GM10266 (cell line): ENCODE measurements around the gene ZNF362.

Experiments used
- DNase-seq: peaks from one replicate; pipeline ENCODE4 v3.0.0; 2012; ENCODE audit errors: extremely low spot score
- CTCF ChIP-seq: IDR thresholded peaks from 2 replicates; pipeline ENCODE4 v1.5.1; 2012; ENCODE audit warnings: mild to moderate bottlenecking, low read depth; ENCODE audit not compliant: control insufficient read depth, insufficient read depth; ENCODE audit errors: missing control alignments

ZNF362 gene

DNA sequence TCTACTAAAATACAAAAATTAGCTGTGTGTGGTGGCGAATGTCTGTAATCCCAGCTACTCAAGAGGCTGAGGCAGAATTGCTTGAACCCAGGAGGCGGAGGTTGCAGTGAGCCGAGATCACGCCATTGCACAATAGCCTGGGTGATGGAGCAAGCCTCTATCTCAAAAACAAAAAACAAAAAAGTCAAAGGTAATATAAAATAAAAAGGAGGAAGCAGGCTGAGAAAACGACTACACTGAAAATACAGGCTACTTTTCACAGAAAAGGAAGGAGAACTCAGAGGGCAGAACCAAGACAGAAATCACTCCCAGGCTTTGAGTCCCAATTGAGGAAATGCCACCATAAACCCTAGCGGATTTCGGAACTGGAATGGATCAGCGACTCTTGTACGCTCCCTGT, 70.5 kb downstream of the ZNF362 start:
- TF ChIP-seq CTCF: no peak
- no peak for DNase-seq

GRCh38 chr1:33327587-33328325, 71.5 kb downstream of the ZNF362 start:
- no peak for DNase-seq
- no peak for TF ChIP-seq CTCF

GRCh38 chr1:33328817-33329216, 72.5 kb downstream of the ZNF362 start:
- TF ChIP-seq CTCF: no peak
- no peak for DNase-seq

DNA sequence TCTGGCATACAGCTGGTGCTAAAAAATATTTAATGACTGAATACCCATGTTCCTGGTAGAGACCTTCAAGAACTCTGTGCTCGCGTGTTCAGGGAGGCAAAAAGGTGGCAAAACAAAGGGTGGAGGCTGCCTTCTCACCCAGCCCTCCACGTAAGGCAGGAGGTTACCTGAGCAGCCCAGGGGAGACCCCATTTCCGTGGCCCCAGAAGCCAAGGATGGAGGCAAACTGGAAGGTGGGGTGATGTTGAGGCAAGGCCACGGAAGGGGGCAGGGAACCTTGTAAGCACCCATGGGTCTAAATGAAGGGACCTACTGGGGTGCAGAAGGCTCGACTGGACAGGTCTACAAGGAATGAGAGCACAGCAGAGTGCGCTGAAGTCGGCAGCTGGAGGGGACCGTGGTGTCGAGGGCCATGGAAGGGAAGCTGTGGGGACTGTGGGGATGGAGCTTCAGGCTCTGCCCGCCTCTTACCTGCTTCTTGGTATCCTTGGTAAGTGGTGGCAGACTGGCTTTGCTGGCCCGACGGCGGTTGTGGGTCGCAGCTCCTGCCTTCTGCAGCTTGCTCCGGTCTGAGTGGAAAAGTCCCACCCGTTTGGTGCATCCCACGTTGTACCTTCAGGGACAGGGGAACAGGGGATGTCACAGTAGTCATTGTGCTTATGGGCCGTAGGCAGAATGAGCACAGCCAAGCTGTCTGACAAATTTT, 73.5 kb downstream of the ZNF362 start:
- TF ChIP-seq CTCF: no peak
- no peak for DNase-seq

DNA sequence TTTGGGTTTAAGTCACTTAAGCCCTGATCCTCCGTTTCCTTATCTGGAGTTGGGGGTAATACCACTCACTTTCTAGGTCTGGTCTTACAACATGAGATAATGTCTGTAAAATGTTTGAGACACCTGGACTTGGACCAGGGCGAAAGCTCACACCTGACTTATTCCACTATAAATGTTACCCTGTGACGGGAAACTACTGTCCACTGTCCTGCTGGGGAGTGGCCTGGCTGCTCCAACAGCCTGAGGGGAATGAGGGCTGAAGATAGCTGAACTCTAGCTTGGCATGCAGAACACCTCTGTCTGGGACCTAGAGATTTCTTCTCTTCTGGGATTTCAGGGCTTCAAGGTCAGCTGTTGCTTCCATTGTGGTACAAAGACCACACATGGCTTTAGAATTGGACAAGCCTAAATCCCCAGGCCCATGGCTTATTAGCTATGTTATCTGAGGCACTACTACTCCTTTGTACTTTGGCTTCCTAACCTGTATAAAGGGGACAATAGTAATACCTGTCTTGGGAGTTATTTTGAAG, 74.1 kb downstream of the ZNF362 start:
- DNase-seq: no peak
- no peak for TF ChIP-seq CTCF

DNA sequence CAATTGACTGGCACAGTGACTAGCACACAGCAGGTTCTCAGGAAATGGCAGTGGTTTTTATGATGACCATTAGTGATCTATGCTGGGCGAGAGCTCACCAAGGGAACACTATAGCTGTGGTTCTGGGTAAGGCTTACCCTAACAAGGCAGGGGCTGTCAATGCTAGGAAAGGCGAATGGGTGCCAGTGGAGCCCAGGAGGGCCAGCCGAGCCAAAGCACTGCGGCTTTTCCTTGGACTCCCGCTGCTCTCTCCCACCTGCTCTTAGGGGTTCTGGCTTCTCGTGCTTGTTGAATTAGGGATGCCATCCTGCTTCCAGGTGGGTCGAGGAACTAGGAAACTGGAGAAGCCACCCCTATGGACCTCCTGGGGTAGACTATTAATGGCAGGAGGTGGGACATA, 74.6 kb downstream of the ZNF362 start:
- no peak for TF ChIP-seq CTCF
- DNase-seq: no peak
